ENCODE data around the gene SLC6A17. TPM values are rescaled to one million over a fixed set of nuclear protein-coding genes. Genes with fewer than 3 reads are reported as not detected.

Gene SLC6A17
- total RNA-seq, 1 experiment from 2014 or later = 0.17 TPM

GRCh38 chr1:110135666-110136065 lies 14.6 kb upstream of the SLC6A17 start:
- TF ChIP-seq, protein P1, sequence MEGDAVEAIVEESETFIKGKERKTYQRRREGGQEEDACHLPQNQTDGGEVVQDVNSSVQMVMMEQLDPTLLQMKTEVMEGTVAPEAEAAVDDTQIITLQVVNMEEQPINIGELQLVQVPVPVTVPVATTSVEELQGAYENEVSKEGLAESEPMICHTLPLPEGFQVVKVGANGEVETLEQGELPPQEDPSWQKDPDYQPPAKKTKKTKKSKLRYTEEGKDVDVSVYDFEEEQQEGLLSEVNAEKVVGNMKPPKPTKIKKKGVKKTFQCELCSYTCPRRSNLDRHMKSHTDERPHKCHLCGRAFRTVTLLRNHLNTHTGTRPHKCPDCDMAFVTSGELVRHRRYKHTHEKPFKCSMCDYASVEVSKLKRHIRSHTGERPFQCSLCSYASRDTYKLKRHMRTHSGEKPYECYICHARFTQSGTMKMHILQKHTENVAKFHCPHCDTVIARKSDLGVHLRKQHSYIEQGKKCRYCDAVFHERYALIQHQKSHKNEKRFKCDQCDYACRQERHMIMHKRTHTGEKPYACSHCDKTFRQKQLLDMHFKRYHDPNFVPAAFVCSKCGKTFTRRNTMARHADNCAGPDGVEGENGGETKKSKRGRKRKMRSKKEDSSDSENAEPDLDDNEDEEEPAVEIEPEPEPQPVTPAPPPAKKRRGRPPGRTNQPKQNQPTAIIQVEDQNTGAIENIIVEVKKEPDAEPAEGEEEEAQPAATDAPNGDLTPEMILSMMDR (conservative IDR thresholded peaks at IDR 0.05) = no peak
- Histone ChIP-seq H4K91ac (ENCODE audit: insufficient read length, low read depth, low read length) (no peak overlapping the region), H2BK12ac (ENCODE audit: insufficient read length, low read depth, low read length) (no peak overlapping the region), H2BK20ac (ENCODE audit: low read depth, low read length, poor library complexity, severe bottlenecking) (no peak overlapping the region), H3K4ac (ENCODE audit: low read depth, low read length) (no peak overlapping the region), H2BK120ac (ENCODE audit: low read depth, low read length, poor library complexity, severe bottlenecking) (no peak overlapping the region), H4K20me1 (ENCODE audit: control insufficient read depth, insufficient read depth, insufficient read length) (no peaks in the 10 kb centered on the region), H3K9ac (ENCODE audit: extremely low read depth, insufficient read length, low read length) (no peak overlapping the region), H3K79me2 (ENCODE audit: insufficient read depth, low read length) (no peaks in the 10 kb centered on the region), H4K5ac (ENCODE audit: insufficient read length, low read depth, low read length) (no peak overlapping the region), H3K23ac (ENCODE audit: insufficient read length, low read depth, low read length) (no peak overlapping the region), H4K8ac (replicated peaks; ENCODE audit: insufficient read length, low read depth, low read length) (no peak overlapping the region), H3K27me3 (ENCODE audit: insufficient read depth, low read length) (no peaks in the 10 kb centered on the region), H3K9me3 (ENCODE audit: control insufficient read depth, low read depth, low read length) (no peaks in the 10 kb centered on the region), H3K79me1 (ENCODE audit: insufficient read depth, low read depth, low read length, poor library complexity, severe bottlenecking) (no peaks in the 10 kb centered on the region), H2AFZ (ENCODE audit: low read length) (no peak overlapping the region), H3K18ac (ENCODE audit: insufficient read length, low read depth, low read length) (no peak overlapping the region), H2AK5ac (ENCODE audit: insufficient read length, low read length) (no peak overlapping the region), H2BK15ac (ENCODE audit: low read depth, low read length) (no peak overlapping the region), H3K23me2 (ENCODE audit: insufficient read length, low read depth, low read length, poor library complexity, severe bottlenecking) (no peaks in the 10 kb centered on the region), H2BK5ac (ENCODE audit: insufficient read length, low read length) (no peak overlapping the region), H3K14ac (ENCODE audit: insufficient read depth, low read length) (no peak overlapping the region; the same call in 1 of the 2 replicates), H3K56ac (ENCODE audit: insufficient read length, low read depth, low read length) (no peak overlapping the region), H3T11ph (ENCODE audit: low read length) (no peak overlapping the region), H3K4me1 (ENCODE audit: insufficient read depth, low read length) (peaks cover 8% of the 10 kb centered on the region; the same call in 1 of the 2 replicates), H3K4me2 (ENCODE audit: insufficient read depth, insufficient read length, low read length) (no peak overlapping the region), H3K27ac (ENCODE audit: insufficient read length, low read depth, low read length) (no peak overlapping the region)
- H3K4me3 Mint-ChIP-seq = no peak overlapping the region
- H3K27ac Mint-ChIP-seq = no peak overlapping the region; a peak in 1 of 7 replicates
- no CpG with 5 or more reads among the region's 10 CpGs for WGBS (ENCODE audit: extremely low coverage, insufficient read length, low lambda C conversion rate)
- no peaks in the 10 kb centered on the region; a peak in 1 of 5 replicates for H3K9me3 Mint-ChIP-seq
- H3K27me3 Mint-ChIP-seq (ENCODE audit: low read depth) = peaks cover 52% of the 10 kb centered on the region
- H3K4me1 Mint-ChIP-seq = peaks cover 33 to 41% of the 10 kb centered on the region in 2 experiments
- no peaks in the 10 kb centered on the region for H3K36me3 Mint-ChIP-seq (ENCODE audit: insufficient read depth in 1 of 3, low read depth in 3 of 3)
- no peak for DNase-seq

Data from H9 (cell line).